ENCODE data around the gene PHACTR2. TPM values are rescaled to one million over a fixed set of nuclear protein-coding genes. Genes with fewer than 3 reads are reported as not detected.

Gene PHACTR2
- total and polyA plus RNA-seq, 2 of the 13 experiments (the other 11 are each of a cell fraction or from before 2014, with no cell fraction given): 11.3 to 28.2 TPM

GRCh38 chr6:143677891-143678791 lies at the start of gene PHACTR2 (continued):
- TF ChIP-seq ZNF512 (CRISPR knock-in tag; IDR thresholded peaks at IDR 0.05) (no peak), ZNF501 (CRISPR knock-in tag; IDR thresholded peaks at IDR 0.05) (peak; percentile 58), ZNF142 (CRISPR knock-in tag; IDR thresholded peaks at IDR 0.05) (peak; percentile 69; the same call in 1 of the 2 replicates), ZNF441 (CRISPR knock-in tag; IDR thresholded peaks at IDR 0.05; ENCODE audit: borderline replicate concordance) (peak; percentile 61; the same call in 1 of the 2 replicates), ZNF253 (CRISPR knock-in tag; IDR thresholded peaks at IDR 0.05; ENCODE audit: borderline replicate concordance) (no peak), SKI (IDR thresholded peaks at IDR 0.05; ENCODE audit: partially characterized antibody) (peak; percentile 86), ELF3 (CRISPR knock-in tag; IDR thresholded peaks at IDR 0.05) (0 out of 2 replicates have a peak, but pooled peaks have one; percentile 13), ZNF879 (CRISPR knock-in tag; IDR thresholded peaks at IDR 0.05) (0 out of 2 replicates have a peak, but pooled peaks have one; percentile 39), ZNF263 (CRISPR knock-in tag; IDR thresholded peaks at IDR 0.05) (peak; percentile 69), TCF12 (IDR thresholded peaks at IDR 0.05) (no peak), TCF12 (CRISPR knock-in tag; IDR thresholded peaks at IDR 0.05) (peak; percentile 92; the same call in 1 of the 2 replicates), ZNF780A (CRISPR knock-in tag; IDR thresholded peaks at IDR 0.05) (no peak), ZXDC (CRISPR knock-in tag; IDR thresholded peaks at IDR 0.05) (no peak), PHB2 (IDR thresholded peaks at IDR 0.05; ENCODE audit: partially characterized antibody) (no peak), HNRNPK (IDR thresholded peaks at IDR 0.05; ENCODE audit: low read depth, low read length, poor library complexity, severe bottlenecking) (peak; percentile 94), RBM39 (IDR thresholded peaks at IDR 0.05; ENCODE audit: low read depth, low read length, poor library complexity, severe bottlenecking) (peak; percentile 76), MED1 (CRISPR knock-in tag; IDR thresholded peaks at IDR 0.05) (peak; percentile 52; the same call in 1 of the 2 replicates), RBAK (CRISPR knock-in tag; IDR thresholded peaks at IDR 0.05) (no peak), LCORL (IDR thresholded peaks at IDR 0.05) (no peak), LCORL (CRISPR knock-in tag; IDR thresholded peaks at IDR 0.05) (peak; percentile 33; the same call in 1 of the 2 replicates)

Measured in HepG2 (cell line).